H1 (cell line): ENCODE measurements around the gene NCAPG2. TPM values are rescaled to one million over a fixed set of nuclear protein-coding genes. Genes with fewer than 3 reads are reported as not detected.

Experiments
- CTCF ChIA-PET: fragments of 300-600 bp; sonication (Branson Sonifier 250); formaldehyde crosslinking; loops from one replicate; lab custom pipeline; 2021; ENCODE audit not compliant: partially characterized antibody; lab: Charles Lee
- POLR2A ChIA-PET: fragments of 300-600 bp; sonication (Branson Sonifier 250); formaldehyde crosslinking; loops from one replicate; lab custom pipeline; 2021; ENCODE audit warnings: inconsistent platforms; ENCODE audit not compliant: partially characterized antibody; lab: Charles Lee
- DNase-seq, 2 experiments: peaks; one replicate each; pipeline versions ENCODE4 v3.0.0 to v3.0.0-alpha.2; 2010 to 2022; ENCODE audit warnings: low spot score in 2 of 2, low read depth in 1 of 2, mixed read lengths in 1 of 2
- FAIRE-seq: peaks from 2 replicates; lab custom pipeline; 2011; peaks lifted over from hg19 to GRCh38; lab: Jason Lieb, UNC
- H2AFZ ChIP-seq: 2 replicates; pipeline ENCODE4 v1.8.1; 2012; ENCODE audit warnings: low read length, inconsistent platforms
- H2AK5ac ChIP-seq: 2 replicates; pipeline ENCODE4 v1.6.1; 2013; ENCODE audit warnings: low read depth, low read length
- H2BK120ac ChIP-seq: replicated peaks from 2 replicates; pipeline ENCODE3; 2013; ENCODE audit warnings: low read depth, low read length, inconsistent platforms
- H2BK12ac ChIP-seq: 2 replicates; pipeline ENCODE4 v1.6.1; 2013; ENCODE audit warnings: low read depth, low read length
- H2BK15ac ChIP-seq: 2 replicates; pipeline ENCODE4 v1.6.1; 2013; ENCODE audit warnings: low read length
- H2BK20ac ChIP-seq: 2 replicates; pipeline ENCODE4 v1.6.1; 2013; ENCODE audit warnings: low read length
- H2BK5ac ChIP-seq: 2 replicates; pipeline ENCODE4 v1.6.1; 2013; ENCODE audit warnings: low read depth, low read length
- H3K14ac ChIP-seq: 2 replicates; pipeline ENCODE4 v1.6.1; 2013; ENCODE audit warnings: inconsistent platforms; ENCODE audit not compliant: insufficient read length
- H3K18ac ChIP-seq: 2 replicates; pipeline ENCODE4 v1.6.1; 2013; ENCODE audit warnings: low read length; ENCODE audit errors: extremely low read depth
- H3K23ac ChIP-seq: 2 replicates; pipeline ENCODE4 v1.6.1; 2013; ENCODE audit warnings: inconsistent platforms; ENCODE audit not compliant: insufficient read length
- H3K23me2 ChIP-seq: 2 replicates; pipeline ENCODE4 v1.6.1; 2013; ENCODE audit warnings: low read depth, low read length
- H3K27ac ChIP-seq: 2 replicates; pipeline ENCODE4 v1.6.1; 2011; ENCODE audit warnings: low read depth, low read length, inconsistent platforms
- H3K27me3 ChIP-seq, 4 experiments: replicated peaks in 1 of 4; 1 replicate in 1 of 4; 2 replicates in 3 of 4; pipeline versions ENCODE4 v1.6.1 to v1.8.1; 2011 to 2013; ENCODE audit warnings: low read length in 3 of 4, mild to moderate bottlenecking in 3 of 4, inconsistent platforms in 2 of 4, mixed read lengths in 2 of 4, moderate library complexity in 1 of 4; ENCODE audit not compliant: control insufficient read depth in 3 of 4, insufficient read depth in 3 of 4; ENCODE audit errors: extremely low read depth in 1 of 4
- H3K36me3 ChIP-seq, 4 experiments: 2 replicates each; pipeline versions ENCODE4 v1.6.1 to v1.8.1; 2011 to 2013; ENCODE audit warnings: mild to moderate bottlenecking in 4 of 4, low read length in 3 of 4, moderate library complexity in 2 of 4, control low read depth in 1 of 4, inconsistent platforms in 1 of 4; ENCODE audit not compliant: insufficient read depth in 4 of 4, control insufficient read depth in 2 of 4
- H3K4ac ChIP-seq: replicated peaks from 2 replicates; pipeline ENCODE3; 2013; ENCODE audit warnings: low read length, low read depth, mixed read lengths, inconsistent platforms; ENCODE audit not compliant: insufficient read length
- H3K4me1 ChIP-seq, 4 experiments: replicated peaks in 1 of 4; 1 replicate in 1 of 4; 2 replicates in 3 of 4; pipeline versions ENCODE4 v1.6.1 to v1.8.1; 2011 to 2013; ENCODE audit warnings: low read length in 3 of 4, inconsistent platforms in 2 of 4, mixed read lengths in 1 of 4; ENCODE audit not compliant: insufficient read depth in 4 of 4, control insufficient read depth in 3 of 4
- H3K4me2 ChIP-seq, 2 experiments: 2 replicates each; pipeline versions ENCODE4 v1.6.1 to v1.8.1; 2011 to 2013; ENCODE audit warnings: low read depth in 2 of 2, low read length in 2 of 2, control low read depth in 1 of 2, inconsistent platforms in 1 of 2, mild to moderate bottlenecking in 1 of 2; ENCODE audit not compliant: insufficient read depth in 1 of 2
- H3K4me3 ChIP-seq, 4 experiments: fragments of 200-600, 300-600 bp in 1 of 4; sonication (generic), shearing (Covaris generic), sonication (Bioruptor Twin) in 1 of 4; 2 replicates each; pipeline versions ENCODE4 v1.5.1 to v1.8.1; 2011 to 2016; ENCODE audit warnings: low read length in 4 of 4, low read depth in 3 of 4, control low read depth in 2 of 4, inconsistent platforms in 2 of 4, mild to moderate bottlenecking in 2 of 4, mixed read lengths in 1 of 4, moderate library complexity in 1 of 4; ENCODE audit not compliant: insufficient read depth in 2 of 4; ENCODE audit errors: extremely low read depth in 1 of 4
- H3K56ac ChIP-seq: replicated peaks from 2 replicates; pipeline ENCODE3; 2013; ENCODE audit warnings: low read depth, mild to moderate bottlenecking, mixed read lengths, low read length, inconsistent platforms; ENCODE audit not compliant: insufficient read length
- H3K79me1 ChIP-seq: 2 replicates; pipeline ENCODE4 v1.6.1; 2013; ENCODE audit warnings: low read depth, low read length, control low read depth
- H3K79me2 ChIP-seq, 2 experiments: 2 replicates each; pipeline versions ENCODE4 v1.6.1 to v1.8.1; 2012 to 2013; ENCODE audit warnings: low read length in 2 of 2, mild to moderate bottlenecking in 2 of 2, inconsistent platforms in 1 of 2; ENCODE audit not compliant: insufficient read depth in 2 of 2, control insufficient read depth in 1 of 2
- H3K9ac ChIP-seq, 4 experiments: replicated peaks in 1 of 4; 1 replicate in 1 of 4; 2 replicates in 3 of 4; pipeline versions ENCODE4 v1.6.1 to v1.8.1; 2011 to 2013; ENCODE audit warnings: low read depth in 3 of 4, low read length in 3 of 4, control low read depth in 2 of 4, mild to moderate bottlenecking in 2 of 4, moderate library complexity in 2 of 4, inconsistent platforms in 1 of 4; ENCODE audit errors: extremely low read depth in 1 of 4
- H3K9me3 ChIP-seq, 2 experiments: 2 replicates each; pipeline versions ENCODE4 v1.6.1 to v1.8.1; 2012 to 2013; ENCODE audit warnings: mild to moderate bottlenecking in 2 of 2, moderate library complexity in 2 of 2, control low read depth in 1 of 2, inconsistent platforms in 1 of 2, low read depth in 1 of 2, low read length in 1 of 2, mixed read lengths in 1 of 2; ENCODE audit not compliant: insufficient read depth in 2 of 2
- H4K20me1 ChIP-seq, 2 experiments: replicated peaks in 1 of 2; 2 replicates each; pipeline versions ENCODE3 to v1.8.1; 2011 to 2013; ENCODE audit warnings: inconsistent platforms in 2 of 2, low read length in 2 of 2, mild to moderate bottlenecking in 1 of 2; ENCODE audit not compliant: insufficient read depth in 2 of 2, control insufficient read depth in 1 of 2
- H4K5ac ChIP-seq: 2 replicates; pipeline ENCODE4 v1.6.1; 2013; ENCODE audit warnings: low read length, low read depth, mixed read lengths, inconsistent platforms; ENCODE audit not compliant: insufficient read length
- H4K8ac ChIP-seq: 2 replicates; pipeline ENCODE4 v1.8.0; 2013; ENCODE audit warnings: mild to moderate bottlenecking, moderate library complexity, low read length, inconsistent platforms; ENCODE audit not compliant: insufficient read depth; ENCODE audit errors: extremely low read depth
- H4K91ac ChIP-seq: replicated peaks from 2 replicates; pipeline ENCODE3; 2013; ENCODE audit warnings: low read length, mixed read lengths, inconsistent platforms; ENCODE audit not compliant: insufficient read length
- CHD2 ChIP-seq: IDR thresholded peaks from 2 replicates; pipeline ENCODE4 v1.6.1; 2012; ENCODE audit warnings: low read length, improper control_type of control experiment
- EZH2 ChIP-seq: fragments of 200-600 bp; sonication (generic); IDR thresholded peaks from 2 replicates; pipeline ENCODE4 v1.7.1; 2012; ENCODE audit warnings: low read depth, mild to moderate bottlenecking, moderate library complexity, low read length, inconsistent platforms; ENCODE audit not compliant: severe bottlenecking
- WGBS, 2 experiments: shearing (Covaris generic) in 1 of 2; methylation state at CpG; one replicate each; pipeline versions ENCODE4 v1.1.6 to v1.1.7; 2013 to 2015; ENCODE audit warnings: low lambda C conversion rate in 2 of 2, mixed read lengths in 2 of 2, inconsistent platforms in 1 of 2, low coverage in 1 of 2, missing lambda C conversion rate in 1 of 2; ENCODE audit not compliant: insufficient replicate concordance in 2 of 2, insufficient coverage in 1 of 2, insufficient read length in 1 of 2; ENCODE audit errors: extremely low coverage in 1 of 2, missing lambda C conversion rate in 1 of 2; 5-methylcytosine and 5-hydroxymethylcytosine counted together
- polyA plus RNA-seq, 7 experiments: library from polyadenylated mRNA; depleted of rRNA in 3 of 7; stranded (reverse) in 5 of 7; unstranded in 2 of 7; fragments of >200 nt in 5 of 7; fragments of 200-250 nt in 2 of 7; gene quantifications; 1 replicate in 5 of 7; 2 replicates in 1 of 7; 4 replicates in 1 of 7; pipeline versions ENCODE4 v1.2.1 to v1.2.3, GENCODE V29; 2011 to 2013; ENCODE audit warnings: missing spikeins in 2 of 7, mixed read lengths in 2 of 7
- total RNA-seq: library from RNA; stranded (reverse); fragmentation: NEBNext Ultra II Directional; extraction: Animal tissue kit (Norgen Biotek cat#: 25700); gene quantifications from 2 replicates; pipeline ENCODE4 v1.2.1, GENCODE V29; 2021

NCAPG2 gene
- total and polyA plus RNA-seq, 2 of the 8 experiments (the other 6 are each of a cell fraction or from before 2014, with no cell fraction given) = 49.9 to 119 TPM

GRCh38 chr7:158606671-158607424 lies 97.8 kb downstream of the NCAPG2 start:
- no peak overlapping the region for H3K4me2 ChIP-seq
- H3K23me2 ChIP-seq = peaks cover 12% of the 10 kb centered on the region; the same call in 1 of the 2 replicates
- H2BK20ac ChIP-seq = no peak overlapping the region
- no peak overlapping the region for H3K4ac ChIP-seq
- H2AK5ac ChIP-seq = no peak overlapping the region
- no peak overlapping the region for H2BK120ac ChIP-seq
- H3K18ac ChIP-seq = no peak overlapping the region
- no peak overlapping the region for H2BK12ac ChIP-seq
- no peak overlapping the region; the same call in 1 of the 2 replicates for H2BK5ac ChIP-seq
- no peak overlapping the region for H3K56ac ChIP-seq
- H3K4me1 ChIP-seq = peaks cover 0 to 2% (median 0%) of the 10 kb centered on the region in 4 experiments; a peak in 1 of 7 replicates
- no peak overlapping the region for H3K4me3 ChIP-seq
- no peaks in the 10 kb centered on the region for H3K9me3 ChIP-seq
- H3K27me3 ChIP-seq = no peaks in the 10 kb centered on the region
- DNase-seq (no peak), FAIRE-seq (no peak)
- H4K5ac ChIP-seq = no peak overlapping the region
- H2AFZ ChIP-seq = no peak overlapping the region
- POLR2A ChIA-PET = interaction anchor here (1.8 kb wide), 1 partner anchor 9 kb away, joined by 4 read pairs; no protein-coding TSS in a partner anchor
- no peaks in the 10 kb centered on the region for H3K79me1 ChIP-seq
- H4K8ac ChIP-seq = no peak overlapping the region; the same call in 1 of the 2 replicates
- H4K91ac ChIP-seq = no peak overlapping the region
- H3K23ac ChIP-seq = no peak overlapping the region
- no peak overlapping the region for H2BK15ac ChIP-seq
- CTCF ChIA-PET = no interaction called here
- no peaks in the 10 kb centered on the region for H3K79me2 ChIP-seq
- no peak overlapping the region for H3K14ac ChIP-seq
- no peak overlapping the region for H3K9ac ChIP-seq
- no peaks in the 10 kb centered on the region for H4K20me1 ChIP-seq
- peaks cover 2 to 18% (median 6%) of the 10 kb centered on the region in 4 experiments; a peak in 5 of 8 replicates for H3K36me3 ChIP-seq
- H3K27ac ChIP-seq = no peak overlapping the region
- WGBS, 2 experiments = 95% methylated on average over 18 of the region's 18 CpGs; no CpG with 5 or more reads in 1 of the 2 experiments
- TF ChIP-seq EZH2 (no peak), CHD2 (no peak)
